Esophagus squamous epithelium (tissue), 4 donors: Measurements from ENCODE around the gene DOCK1.

Experiments used
- POLR2A ChIP-seq, 4 donors: fragments of 450-650 bp; IDR thresholded peaks; one replicate each; pipeline ENCODE4 v1.6.1; 2017; ENCODE audit warnings: antibody characterized with exemption in 4 of 4, mild to moderate bottlenecking in 4 of 4, moderate library complexity in 3 of 4
- TF ChIP-seq, protein P1 (sequence below), 6 experiments: fragments of 450-650 bp in 4 of 6; fragments of 200-600 bp in 2 of 6; sonication (generic) in 2 of 6; IDR thresholded peaks; one replicate each; pipeline ENCODE4 v1.5.1; 2016 to 2019; ENCODE audit warnings: antibody characterized with exemption in 6 of 6, mild to moderate bottlenecking in 4 of 6, moderate library complexity in 4 of 6

DNA sequence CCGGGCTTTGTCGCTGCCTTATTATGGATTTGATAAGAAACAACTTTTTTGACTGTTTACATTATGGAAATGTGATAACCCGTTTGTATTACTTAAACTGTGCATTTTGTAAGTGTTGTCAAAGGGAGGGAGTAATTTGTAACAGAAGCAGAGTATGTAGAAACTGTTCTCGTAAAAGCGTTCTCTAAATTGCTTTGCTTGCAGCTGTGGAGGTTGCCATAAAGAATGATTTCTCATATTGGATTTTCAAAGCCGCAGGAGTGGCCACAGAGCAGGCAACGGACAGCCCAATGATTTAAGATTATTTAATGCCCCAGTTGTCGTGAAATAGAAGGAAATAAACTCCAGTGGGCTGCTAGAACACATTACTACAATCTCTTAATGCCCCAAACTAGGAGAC, 405.2 kb downstream of the DOCK1 start:
- TF ChIP-seq, protein P1, sequence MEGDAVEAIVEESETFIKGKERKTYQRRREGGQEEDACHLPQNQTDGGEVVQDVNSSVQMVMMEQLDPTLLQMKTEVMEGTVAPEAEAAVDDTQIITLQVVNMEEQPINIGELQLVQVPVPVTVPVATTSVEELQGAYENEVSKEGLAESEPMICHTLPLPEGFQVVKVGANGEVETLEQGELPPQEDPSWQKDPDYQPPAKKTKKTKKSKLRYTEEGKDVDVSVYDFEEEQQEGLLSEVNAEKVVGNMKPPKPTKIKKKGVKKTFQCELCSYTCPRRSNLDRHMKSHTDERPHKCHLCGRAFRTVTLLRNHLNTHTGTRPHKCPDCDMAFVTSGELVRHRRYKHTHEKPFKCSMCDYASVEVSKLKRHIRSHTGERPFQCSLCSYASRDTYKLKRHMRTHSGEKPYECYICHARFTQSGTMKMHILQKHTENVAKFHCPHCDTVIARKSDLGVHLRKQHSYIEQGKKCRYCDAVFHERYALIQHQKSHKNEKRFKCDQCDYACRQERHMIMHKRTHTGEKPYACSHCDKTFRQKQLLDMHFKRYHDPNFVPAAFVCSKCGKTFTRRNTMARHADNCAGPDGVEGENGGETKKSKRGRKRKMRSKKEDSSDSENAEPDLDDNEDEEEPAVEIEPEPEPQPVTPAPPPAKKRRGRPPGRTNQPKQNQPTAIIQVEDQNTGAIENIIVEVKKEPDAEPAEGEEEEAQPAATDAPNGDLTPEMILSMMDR (IDR thresholded peaks at IDR 0.05) = no peak
- TF ChIP-seq POLR2A (IDR thresholded peaks at IDR 0.05) = no peak
